ENCODE results near the gene KCNQ1.

DNA sequence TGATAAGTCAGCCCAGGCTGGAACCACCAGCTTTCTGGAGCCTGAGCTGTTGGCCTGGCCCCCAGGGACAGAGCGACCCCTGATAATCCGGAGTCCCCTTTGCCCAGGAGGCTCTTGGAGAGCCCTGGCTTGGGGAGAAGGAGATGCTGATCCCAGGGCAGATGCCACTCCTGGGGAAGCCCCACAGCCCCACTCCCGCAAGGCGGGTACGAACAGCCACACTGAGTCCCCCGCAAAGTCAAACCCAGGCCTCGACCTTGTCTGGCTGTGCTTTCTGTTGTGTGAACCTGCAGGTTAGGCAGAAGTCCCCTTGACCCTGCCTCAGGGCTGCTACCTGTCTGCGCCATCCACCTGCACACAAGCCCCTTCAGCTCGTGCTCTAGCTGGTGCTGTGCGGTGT is 147.0 kb downstream of the KCNQ1 start:
- no peak for TF ChIP-seq CTCF (IDR thresholded peaks at IDR 0.05)
- TF ChIP-seq POLR2A (IDR thresholded peaks at IDR 0.05): no peak
